ENCODE data around the gene AP2S1.
A peak's percentile ranks its signal among the peaks of the same experiment; 100 is the strongest.
"Not testable (repeated sequence)": the region's sequence is repeated elsewhere in the genome, so short reads cannot be mapped to it uniquely, and the experiment has no call there.

AP2S1 gene

DNA sequence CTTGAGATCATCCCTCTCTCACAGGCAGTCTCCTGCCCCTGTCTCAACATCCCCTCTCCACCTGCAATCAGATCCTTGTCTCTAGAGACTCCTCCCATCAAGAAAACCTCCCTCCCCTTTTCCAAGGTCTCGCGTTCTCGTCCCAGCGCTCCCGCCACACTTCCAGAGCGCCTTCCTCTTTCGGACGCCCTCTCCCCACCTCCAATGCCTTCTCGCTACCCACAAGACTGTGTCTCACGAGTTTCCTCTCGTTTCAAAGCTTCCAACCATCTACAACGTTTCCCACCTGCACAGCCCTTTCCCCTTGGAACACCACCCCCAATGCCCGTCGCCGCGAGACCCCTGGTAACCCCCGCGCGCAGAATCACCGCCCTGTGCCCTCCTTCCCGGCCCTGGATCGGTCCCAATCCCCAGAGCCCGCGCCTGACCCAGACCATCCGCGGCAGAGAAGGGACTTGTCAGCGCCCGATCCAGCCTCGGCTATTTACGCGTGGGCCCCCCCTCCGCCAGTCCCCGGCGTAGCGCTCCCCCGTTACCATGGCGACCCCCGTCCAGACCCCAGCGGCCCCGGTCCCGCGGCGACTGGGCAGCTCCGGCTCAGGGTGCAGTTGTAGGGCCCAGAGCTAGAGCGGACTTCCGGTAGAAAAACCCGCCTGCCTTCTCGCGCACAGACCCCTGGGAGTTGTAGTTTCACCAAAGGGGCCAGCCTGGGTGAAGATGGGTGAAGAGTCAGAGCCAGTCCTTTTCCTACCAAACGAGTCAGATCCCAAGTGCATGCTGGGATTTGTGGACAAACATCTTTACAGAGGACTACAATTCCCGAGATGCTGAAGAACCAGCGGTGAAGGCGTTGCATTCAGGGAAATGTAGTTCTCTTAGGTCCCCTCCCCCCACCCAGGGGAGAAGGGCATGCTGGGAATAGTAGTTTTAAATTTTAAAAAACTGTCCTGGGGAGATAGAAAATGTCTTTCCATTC lies at the start of gene AP2S1:
AP2S1 (minus strand) TSS at position 619 of the 976 bp plus-strand sequence; CDS start at position 539, 80 bp downstream.
- DNase-seq, result peak; percentile 98 to 99

DNA sequence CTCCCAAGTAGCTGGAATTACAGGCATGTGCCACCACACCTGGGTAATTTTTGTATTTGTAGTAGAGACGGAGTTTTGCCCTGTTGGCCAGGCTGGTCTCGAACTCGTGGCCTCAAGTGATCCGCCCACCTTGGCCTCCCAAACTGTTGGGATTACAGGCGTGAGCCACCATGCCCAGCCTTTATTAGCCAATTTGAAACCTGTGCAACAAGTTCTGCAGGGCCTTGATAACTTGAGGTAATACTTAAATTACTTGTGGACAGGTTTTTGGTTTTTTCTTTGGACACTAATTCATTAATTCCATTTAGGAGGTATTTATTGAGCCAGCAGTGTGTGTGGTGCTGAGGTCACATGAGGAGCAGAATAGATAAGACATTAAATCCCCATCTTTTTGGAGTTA lies 49.7 kb upstream of the AP2S1 start:
- DNase-seq, result no peak

DNA sequence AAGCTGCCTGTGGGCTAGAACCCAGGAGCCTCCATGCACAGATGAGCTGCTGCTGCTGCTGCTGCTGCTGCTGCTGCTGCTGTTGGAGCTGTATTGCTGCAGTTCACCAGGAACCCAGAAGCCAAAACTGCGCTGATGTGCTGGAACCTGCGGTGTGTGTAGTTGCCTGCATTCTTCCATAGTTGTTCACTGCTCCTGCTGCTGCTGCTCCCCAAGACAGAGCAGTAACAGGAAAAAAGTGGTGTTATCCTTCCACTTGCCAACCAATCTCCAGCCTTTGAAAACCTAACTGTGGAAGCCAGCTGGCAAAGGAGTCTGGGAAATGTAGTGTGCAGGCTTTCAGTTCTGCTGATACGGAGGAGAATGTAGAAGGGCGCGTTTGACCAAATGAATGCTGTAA lies 48.1 kb upstream of the AP2S1 start:
- no peak for DNase-seq

DNA sequence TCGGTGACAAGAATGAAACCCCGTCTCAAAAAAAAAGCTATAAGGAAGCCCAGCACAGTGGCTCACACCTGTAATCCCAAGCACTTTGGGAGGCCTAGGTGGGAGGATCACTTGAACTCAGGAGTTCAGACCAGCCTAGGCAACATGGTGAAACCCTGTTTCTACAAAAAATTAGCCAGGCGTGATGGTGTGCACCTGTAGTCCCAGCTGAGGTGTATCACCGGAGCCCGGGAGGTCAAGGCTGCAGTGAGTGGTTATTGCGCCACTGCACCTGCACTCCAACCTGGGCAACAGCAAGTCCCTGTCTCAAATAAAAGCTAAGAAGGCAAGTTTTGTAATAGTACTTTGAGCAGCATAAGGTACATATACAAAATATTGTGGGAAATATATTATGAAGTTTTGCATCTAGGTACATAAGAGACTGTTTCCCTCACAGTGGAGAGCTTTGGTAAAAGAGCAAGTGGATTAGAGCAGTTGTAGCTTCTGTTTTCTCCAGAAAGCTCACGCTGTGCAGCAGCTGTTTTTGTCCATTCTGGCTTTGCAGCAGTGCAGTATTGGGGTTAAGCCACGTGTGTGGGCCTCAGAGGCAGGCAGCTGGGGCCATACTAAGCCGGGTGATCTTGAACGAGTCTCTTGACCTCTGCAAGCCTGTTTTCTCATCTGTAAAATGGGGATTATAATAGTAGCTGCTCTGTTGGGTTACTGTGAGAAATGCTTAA lies 45.6 kb upstream of the AP2S1 start:
- no peak for DNase-seq

DNA sequence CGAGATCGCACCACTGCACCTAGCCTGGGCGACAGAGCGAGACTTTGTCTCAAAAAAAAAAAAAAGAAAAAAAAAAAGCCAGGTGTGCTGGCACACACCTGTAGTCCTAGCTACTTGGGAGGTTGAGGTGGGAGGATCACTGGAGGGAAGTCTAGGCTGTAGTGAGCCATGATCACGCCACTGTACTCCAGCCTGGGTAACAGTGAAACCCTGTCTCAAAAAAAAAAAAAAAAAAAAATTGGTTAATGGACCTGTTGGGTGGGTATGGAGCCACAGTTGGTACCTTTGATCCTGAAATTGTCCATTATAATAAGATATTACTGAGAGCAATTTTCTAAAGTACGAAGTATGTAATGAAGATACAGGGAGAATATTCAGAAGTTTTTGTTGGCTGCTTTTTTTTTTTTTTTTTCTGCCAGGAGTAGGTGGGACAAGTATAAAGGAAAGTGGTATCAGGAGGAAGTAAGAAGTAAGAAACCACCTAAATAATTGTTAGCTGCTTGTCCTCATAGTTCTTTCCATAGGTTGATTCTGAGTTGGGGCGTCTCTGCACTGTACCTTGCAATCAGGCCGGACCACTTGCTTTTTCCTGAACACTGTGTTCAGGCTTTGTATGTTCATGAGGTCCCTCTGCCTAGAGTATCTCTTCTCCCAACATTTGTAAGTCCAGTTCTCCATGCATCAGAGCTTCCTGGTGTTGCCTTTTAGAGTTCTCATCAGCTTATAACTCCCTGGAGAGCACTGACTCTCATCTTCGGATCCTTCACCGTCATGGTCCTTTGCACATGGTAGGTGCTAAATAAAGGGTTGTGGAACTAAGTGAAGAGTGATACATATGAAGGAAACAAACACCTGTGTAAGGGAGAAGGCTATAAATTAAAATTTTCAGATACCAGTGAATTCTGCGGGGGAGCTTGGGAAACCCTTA lies 41.9 kb upstream of the AP2S1 start:
- DNase-seq, result no peak

DNA sequence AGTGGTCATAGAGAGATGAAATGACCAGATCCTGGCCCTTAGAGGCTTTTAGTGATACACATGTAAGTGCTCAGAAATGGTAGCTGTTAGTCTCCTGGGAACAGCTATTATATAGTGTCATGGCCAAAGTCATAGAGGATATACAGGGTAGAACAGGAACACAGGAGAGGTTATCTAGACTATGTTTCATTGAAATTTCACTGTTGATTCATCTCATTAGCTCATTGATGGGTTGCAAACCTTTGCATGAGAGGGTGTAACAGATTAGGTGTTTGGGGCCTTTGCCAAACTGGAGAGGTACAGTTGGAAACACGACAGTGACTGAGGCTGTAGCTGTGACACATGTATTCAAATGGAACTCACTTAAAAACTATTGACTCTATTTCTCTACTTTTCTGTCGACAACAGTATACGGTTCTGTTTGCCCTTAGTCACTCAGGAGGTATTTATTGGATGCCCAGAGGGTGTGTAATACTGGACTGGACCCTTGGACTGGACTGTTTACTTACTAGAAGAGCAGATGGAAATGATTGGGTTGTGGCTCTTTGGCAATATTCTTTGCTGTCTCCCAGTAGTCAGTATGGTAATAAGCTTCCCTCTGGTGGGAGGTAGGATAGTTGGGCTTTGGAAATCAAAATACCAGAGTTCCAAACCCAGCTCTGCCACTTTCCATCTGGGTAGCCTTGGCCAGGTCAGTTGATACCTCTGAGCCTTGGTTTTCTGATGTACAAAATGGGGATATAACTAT lies 40.0 kb upstream of the AP2S1 start:
- no peak for DNase-seq

DNA sequence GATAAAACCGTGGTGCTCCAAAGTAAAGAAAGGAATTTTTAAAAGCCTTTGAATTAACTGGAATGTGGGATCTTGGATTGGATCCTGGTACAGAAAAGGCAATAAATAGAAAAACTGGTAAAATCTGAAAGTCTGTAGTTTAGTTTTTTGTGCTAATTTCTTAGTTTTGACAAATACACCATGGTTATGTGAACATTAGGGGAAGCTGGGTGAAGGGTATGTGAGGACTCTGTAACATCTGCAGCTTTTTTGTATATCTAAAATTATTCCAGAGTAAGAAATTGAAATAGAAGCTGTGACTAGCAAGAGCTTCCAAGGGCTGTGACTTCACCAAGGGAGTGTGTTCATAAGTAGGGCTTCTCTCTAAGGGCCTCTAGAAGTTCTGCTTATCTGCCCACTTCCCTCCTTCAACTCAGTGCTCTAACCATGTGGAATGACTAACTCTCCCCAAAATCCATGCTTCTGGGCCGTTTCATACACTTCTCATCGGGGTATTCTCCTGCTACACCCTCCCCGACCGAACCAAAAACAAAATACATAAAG lies 36.7 kb upstream of the AP2S1 start:
- no peak for DNase-seq

DNA sequence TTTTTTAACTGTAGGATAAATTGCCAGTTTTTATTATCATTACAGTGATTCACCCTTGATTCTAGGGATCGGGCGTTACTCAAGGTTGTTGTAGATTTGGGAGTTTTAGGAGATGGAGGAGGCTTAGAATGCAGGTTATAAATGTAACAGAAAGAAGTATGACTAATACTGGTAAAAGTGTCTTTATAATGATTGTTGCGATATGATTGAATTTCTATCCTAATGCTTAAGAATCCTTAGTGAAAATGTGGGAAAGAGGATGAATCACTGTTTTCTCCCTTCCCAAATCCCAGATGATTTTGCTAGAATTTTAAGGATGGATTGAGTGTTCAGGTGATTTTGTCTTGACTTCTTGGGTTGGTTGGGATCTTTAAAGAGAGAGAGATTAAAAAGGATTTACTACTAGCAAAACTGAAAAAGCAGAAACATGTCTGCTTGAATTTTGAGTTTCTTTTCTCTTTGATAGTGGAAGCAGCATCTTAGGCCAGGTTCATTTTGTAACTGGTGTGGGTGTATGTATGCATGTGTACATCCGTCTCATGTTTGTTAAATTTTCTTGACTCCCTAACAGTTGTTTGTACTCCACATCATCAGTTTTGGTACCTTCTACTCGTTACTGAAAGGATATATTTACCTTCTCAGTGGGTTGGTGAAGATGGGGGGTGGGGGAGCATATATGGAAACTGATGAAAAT lies 36.0 kb upstream of the AP2S1 start:
- no peak for DNase-seq

DNA sequence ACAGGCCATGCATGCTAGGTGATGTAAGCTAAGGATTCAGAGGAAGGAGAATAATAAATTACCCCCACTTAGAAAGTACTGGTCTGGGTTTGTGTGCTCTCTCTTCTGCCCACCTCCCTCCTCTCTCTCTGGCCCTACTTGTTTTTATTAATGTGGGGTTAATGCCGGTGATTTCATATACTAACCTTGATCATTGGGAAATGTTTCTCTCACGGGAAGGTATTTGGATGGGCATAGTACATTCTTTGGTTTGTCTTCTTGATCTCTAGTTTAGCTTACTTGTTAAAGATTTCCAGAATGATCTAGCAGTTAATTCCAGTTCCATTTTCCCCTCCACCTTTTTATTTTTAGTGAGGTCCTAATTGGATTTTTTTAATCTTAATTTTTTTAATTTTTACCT lies 34.8 kb upstream of the AP2S1 start:
- DNase-seq, result no peak

DNA sequence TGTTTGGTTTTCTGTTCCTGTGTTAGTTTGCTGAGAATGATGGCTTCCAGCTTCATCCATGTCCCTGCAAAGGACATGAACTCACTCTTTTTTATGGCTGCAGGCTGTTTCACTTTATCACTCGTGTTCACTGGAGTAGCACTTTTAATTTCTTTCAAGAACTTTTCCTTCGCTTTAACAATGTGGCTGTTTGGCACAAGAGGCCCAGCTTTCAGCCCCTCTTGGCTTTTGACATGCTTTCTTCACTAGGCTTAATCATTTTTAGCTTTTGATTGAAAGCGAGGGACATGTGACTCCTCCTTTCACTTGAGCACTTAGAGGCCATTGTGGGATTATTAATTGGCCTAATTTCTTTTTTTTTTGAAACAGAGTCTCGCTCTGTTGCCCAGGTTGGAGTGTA lies 32.1 kb upstream of the AP2S1 start:
- DNase-seq, result not testable (repeated sequence)

DNA sequence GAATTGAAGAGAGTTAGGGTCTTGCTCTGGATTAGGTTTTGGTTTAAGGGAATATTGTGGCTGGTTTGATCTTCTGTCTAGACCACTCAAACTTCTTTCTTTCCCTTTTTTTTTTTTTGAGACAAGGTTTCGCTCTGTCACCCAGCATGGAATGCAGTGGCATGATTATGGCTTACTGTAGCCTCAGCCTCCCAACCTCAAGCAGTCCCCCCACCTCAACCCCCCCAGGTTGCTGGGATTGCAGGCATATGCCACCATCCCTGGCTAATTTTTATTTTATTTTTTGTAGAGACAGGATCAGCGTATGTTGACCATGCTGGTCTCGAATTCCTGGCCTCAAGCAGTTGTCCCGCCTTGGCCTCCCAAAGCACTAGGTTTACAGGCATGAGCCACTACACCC lies 31.4 kb upstream of the AP2S1 start:
- DNase-seq, result no peak

DNA sequence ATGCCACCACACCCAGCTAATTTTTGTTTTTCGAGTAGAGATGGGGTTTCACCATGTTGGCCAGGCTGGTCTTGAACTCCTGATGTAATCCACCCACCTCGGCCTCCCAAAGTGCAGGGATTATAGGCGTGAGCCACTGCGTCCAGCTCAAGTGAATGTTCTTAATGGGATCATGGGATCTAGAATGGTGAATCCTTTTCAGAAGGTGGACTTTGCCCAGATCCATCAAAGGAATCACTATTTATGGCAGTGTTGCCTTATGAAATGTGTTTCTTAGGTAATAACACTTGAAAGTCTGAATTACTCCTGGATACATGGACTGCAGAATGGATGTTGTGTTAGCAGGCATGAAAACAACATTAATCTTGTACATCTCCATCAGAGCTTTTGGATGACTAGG lies 30.4 kb upstream of the AP2S1 start:
- DNase-seq, result no peak

DNA sequence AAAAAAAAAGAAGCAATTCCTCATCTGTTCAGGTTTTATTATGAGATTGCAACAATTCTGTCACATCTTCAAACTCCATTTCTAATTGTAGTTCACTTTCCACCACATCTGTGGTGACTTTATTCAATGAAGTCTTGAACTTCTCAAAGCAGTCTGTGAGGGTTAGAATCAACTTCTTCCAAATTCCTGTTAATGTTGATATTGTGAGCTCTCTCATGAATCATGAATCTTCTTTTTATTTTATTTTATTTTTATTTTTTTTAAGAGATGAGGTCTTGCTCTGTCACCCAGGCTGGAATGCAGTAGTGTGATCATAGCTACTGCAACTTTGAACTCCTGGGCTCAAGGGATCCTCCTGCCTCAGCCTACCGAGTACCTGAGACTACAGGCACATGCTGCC lies 29.8 kb upstream of the AP2S1 start:
- no peak for DNase-seq

DNA sequence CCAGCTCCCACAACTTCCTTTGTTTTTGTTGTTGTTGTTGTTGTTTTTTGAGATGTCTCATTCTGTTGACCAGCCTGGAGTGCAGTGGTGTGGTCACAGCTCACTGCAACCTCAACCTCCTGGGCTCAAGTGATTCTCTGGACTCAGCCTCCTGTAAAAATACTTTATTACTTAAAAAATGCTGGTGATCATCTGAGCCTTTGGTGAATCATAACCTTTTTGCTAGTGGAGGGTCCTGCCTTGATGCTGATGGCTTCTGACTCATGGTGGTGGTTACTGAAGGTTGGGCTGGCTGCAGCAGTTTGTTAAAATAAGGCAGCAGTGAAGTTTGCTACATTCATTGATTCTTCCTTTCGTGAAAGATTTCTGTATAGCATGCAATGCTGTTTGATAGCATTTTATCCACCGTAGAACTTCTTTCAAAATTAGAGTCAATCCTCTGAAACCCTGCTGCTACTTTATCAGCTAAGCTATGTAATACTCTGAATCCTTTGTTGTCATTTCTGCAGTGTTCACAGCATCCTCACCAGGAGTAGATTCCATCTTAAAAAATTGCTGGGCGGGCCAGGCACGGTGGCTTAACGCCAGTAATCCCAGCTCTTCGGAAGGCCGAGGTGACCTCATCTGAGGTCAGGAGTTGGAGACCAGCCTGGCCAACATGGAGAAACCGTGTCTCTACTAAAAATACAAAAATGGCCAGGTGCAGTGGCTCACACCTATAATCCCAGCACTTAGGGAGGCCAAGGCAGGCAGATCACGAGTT lies 28.1 kb upstream of the AP2S1 start:
- DNase-seq, result no peak

DNA sequence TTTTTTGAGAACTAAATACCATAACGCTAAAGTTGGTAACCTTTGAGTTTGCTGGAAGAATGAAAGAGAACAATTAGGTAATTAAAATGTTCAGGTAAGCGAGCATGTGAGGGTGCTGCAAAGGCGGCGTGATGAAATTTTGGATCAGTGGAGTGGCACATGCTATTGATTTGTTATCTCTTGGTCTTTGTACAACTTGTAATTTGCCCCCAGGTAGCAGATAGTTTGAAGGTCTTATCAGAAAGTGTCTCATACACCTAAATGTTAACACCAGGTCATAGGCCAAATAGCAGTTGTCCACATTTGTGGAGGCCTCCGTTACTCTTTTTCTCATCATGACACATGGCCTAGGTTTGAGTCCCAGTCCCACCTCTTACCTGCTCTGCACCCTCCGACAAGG lies 25.0 kb upstream of the AP2S1 start:
- no peak for DNase-seq

DNA sequence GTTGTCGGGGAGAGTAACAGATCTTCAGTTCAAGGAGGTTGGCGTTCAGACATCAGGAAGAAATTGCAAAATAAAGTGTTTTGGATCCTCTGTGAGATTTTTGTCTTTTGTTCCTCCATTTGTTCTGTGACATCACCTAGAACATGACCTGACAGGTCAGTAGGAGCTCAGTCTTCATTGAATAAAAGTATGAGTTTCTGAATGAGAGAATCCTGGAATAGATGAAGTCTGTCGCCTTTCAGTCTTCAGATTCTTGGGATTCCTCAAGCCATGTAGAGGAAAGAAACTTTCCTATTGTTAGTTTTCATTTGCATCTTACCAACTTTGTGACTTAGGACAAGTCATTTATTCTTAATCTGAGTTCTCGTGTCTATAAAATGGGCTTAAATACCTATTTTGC lies 24.6 kb upstream of the AP2S1 start:
- DNase-seq, result no peak

DNA sequence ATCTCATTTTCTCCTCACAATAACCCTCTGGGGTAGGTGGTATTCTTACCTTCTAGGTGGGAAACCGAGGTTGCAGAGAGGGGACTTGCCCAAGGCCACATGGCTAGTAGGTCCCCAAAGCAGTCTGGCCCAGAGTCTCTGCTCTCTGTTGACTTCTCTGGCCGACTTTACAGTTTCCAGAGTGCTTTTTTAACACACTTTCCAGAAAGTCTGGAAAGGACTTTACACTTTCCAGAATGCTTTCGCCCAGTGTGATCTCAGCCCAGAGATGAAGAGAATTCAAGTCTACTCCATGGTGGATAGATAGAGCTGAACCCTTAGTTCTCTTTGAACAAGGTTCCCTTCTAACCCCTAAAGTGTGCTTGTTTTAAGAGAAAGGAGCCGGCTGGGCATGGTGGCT lies 22.3 kb upstream of the AP2S1 start:
- DNase-seq, result no peak

DNA sequence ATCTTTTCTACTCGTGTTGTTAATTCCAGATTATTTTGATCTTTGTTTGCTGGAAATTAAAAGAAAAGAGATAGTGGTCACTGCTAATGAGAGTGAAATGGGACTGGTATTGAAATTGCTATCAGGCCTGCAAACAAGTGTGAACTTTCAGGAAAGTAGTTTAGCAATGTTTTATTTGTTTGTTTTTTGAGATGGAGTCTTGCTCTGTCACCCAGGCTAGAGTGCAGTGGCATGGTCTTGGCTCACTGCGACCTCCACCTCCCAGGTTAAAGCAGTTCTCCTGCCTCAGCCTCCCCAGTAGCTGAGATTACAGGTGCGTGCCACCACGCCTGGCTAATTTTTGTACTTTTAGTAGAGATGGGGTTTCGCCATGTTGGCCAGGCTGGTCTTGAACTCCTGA lies 20.5 kb upstream of the AP2S1 start:
- not testable (repeated sequence) for DNase-seq

DNA sequence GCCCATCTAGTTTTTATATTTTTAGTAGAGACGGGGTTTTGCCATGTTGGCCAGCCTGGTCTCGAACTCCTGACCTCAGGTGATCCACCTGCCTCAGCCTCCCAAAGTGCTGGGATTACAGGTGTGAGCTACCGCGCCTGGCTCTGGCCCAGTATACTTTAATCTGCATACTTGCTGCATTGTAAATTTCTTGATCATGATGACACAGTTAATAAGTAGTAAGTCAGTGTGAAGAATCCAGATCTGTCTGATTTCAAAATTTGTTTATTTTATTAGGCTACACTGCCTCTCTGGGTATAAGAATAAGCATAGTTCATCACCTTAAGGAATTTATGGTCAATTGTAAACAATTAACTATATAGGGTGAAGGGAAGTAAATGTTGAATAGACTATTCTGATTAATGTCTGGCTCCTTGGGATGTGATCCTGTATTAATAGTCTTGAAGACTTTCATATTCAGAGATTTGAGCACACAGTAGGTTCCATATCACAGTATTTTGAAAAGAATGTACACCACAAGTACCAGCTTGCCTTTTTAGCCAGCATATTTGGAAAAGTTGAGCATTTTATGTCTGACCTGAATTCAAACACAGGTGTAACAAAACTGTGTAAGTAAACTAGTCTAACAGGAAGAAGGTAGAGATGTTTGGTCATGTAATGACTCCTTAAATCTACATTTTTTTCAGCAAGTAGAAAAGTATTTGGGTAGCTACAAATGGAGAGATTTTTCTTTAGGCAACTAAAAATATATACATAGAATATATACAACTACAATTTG lies 17.6 kb upstream of the AP2S1 start:
- DNase-seq, result no peak

DNA sequence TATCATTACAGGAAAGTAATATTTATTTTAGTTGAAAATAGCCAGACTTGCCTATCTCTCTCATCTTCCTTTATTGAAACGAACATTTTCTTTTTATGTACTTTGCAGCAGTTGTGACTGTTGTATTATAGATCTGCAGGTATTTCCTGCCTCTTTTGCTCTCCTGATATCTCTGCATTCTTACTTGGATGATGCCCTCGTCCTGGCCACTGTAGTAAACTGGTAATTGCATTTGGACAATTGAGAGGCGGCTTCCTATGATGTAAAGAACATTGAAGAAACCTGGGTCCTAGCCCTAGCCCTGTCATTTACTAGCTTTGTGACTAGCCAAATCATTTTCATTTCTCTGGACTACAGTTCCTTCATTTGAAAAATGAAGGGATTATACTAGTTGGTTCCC lies 16.5 kb upstream of the AP2S1 start:
- no peak for DNase-seq

Data from SHP77 (cell line).